GM12872 (cell line): ENCODE results near the gene FCRL2.

Source experiments
- TF ChIP-seq, protein P1 (sequence below): IDR thresholded peaks from 3 replicates; pipeline ENCODE4 v1.5.1; 2011; ENCODE audit warnings: low read depth, mild to moderate bottlenecking, low read length, moderate library complexity; ENCODE audit not compliant: insufficient read depth

FCRL2 gene

DNA sequence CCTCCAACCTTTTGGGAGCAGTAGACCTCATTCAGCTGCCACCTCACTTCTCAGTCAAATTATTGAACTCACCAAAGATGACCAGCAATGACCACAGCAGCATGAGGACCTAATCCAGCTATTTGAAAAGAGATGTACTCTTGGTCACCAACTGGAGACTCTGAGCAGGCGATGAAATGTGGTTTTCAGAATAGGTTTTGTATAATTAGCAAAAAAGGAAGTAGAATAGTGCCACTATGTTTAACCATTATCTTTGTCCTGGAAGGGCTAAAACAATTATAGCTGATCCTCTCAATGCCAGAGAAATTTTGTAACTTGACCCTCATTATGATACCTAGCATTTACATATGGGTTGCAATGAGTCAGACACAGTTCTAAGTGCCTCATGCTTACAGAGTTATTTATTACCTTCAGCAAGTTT is at the start of gene FCRL2:
FCRL2 (minus strand) TSS at position 162 of the 421 bp plus-strand sequence; CDS start at position 103, 59 bp downstream.
- TF ChIP-seq, protein P1, sequence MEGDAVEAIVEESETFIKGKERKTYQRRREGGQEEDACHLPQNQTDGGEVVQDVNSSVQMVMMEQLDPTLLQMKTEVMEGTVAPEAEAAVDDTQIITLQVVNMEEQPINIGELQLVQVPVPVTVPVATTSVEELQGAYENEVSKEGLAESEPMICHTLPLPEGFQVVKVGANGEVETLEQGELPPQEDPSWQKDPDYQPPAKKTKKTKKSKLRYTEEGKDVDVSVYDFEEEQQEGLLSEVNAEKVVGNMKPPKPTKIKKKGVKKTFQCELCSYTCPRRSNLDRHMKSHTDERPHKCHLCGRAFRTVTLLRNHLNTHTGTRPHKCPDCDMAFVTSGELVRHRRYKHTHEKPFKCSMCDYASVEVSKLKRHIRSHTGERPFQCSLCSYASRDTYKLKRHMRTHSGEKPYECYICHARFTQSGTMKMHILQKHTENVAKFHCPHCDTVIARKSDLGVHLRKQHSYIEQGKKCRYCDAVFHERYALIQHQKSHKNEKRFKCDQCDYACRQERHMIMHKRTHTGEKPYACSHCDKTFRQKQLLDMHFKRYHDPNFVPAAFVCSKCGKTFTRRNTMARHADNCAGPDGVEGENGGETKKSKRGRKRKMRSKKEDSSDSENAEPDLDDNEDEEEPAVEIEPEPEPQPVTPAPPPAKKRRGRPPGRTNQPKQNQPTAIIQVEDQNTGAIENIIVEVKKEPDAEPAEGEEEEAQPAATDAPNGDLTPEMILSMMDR = no peak

- TF ChIP-seq, protein P1 = no peak
Observed at GRCh38 chr1:157820299-157820698, 43.4 kb upstream of the FCRL2 start.

DNA sequence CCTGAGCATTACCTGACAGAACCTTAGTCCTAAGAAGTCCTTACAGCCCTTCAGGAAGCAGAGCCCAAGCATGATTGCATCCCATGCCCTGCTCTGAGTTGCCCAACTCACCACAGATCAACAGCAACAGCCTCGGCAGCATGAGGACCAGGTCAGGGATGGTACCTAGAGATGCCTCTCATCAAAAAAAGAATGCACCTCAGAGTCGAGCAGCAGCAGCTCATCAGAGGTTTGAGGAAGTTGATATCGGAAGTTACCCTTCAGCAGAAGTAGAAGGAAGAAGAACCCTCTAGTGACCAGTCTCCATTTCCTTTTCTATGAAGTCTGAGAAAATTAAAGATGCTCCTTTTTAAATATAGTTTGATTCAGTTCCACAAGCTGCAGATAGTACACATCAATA is 43.0 kb upstream of the FCRL2 start, which contains the start of gene FCRL1:
FCRL1 (minus strand) TSS at position 225 of the 400 bp plus-strand sequence; CDS start at position 142, 83 bp downstream.
- TF ChIP-seq, protein P1 = no peak

GRCh38 chr1:157819215-157819614 is 42.3 kb upstream of the FCRL2 start:
- TF ChIP-seq, protein P1 = no peak

- TF ChIP-seq, protein P1 = no peak
Observed at GRCh38 chr1:157813269-157813668, 36.3 kb upstream of the FCRL2 start.

DNA sequence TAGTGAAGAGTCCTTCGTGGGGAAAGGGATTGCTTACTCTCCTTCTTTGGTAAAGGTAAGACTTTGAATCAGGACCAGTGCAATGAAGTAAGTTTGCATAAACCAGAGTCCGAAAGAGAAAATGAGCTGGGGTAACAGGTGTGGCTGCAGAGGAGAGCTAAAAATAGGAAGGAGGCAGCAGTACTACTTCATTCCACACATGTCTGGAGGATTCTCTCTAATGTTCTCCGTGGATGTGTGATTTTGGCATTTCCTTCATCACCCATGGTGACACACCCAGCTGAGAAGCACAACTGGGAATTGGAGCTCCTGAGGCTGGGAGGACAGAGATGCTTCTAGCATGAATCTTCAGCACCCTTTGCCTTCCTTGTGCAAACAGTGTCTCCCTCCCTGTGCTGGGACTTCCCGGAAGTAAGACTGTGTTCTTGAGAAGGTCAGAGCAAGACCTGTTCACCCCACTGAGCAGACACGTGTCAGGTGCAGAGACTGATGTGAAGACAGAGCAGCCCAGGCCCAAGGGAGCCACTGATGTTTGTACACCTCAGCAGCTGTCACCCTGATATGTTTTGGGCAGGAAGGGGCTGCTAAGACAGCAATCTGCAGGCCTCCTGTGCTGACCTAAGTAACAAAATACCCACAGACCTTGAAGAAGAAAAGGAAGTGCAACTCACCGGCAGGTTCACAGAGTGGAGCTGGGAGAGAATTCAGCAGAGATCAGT is 29.7 kb upstream of the FCRL2 start:
- TF ChIP-seq, protein P1 = 0 out of 3 replicates have a peak, but pooled peaks have one; percentile 5

DNA sequence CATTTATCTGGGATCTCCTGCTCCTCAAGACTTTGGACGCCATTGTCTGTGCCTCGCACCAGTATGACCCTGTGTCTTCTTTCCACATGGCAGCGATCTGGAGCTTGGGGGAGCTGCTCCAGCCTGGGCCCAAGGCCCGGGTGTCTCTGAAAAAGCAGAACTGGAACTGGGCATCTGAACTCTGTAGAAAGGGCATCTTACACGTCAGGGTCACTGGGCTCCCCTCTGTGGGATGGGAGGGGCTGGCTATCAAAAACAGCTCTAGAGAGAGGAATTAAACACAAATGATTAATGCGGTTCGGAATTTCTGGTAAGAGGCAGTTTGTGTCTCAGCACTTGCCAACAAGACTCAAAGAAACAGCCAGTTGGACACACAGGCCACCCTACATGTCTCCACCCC is 26.9 kb upstream of the FCRL2 start:
- TF ChIP-seq, protein P1 = no peak
